ENCODE measurements around the gene CNOT6.
"Not testable (repeated sequence)": the region's sequence is repeated elsewhere in the genome, so short reads cannot be mapped to it uniquely, and the experiment has no call there.

The CNOT6 gene

GRCh38 chr5:180467028-180467975 lies 26.9 kb upstream of the CNOT6 start:
- H3K27me3 ChIP-seq (ENCODE audit: insufficient read depth, low read length): no peaks in the 10 kb centered on the region

GRCh38 chr5:180467989-180468731 lies 26.0 kb upstream of the CNOT6 start:
- Histone ChIP-seq H3K4me1 (ENCODE audit: insufficient read depth, low read length) (no peaks in the 10 kb centered on the region), H3K36me3 (ENCODE audit: insufficient read depth, low read length) (no peaks in the 10 kb centered on the region), H2AFZ (ENCODE audit: low read depth, low read length) (no peak overlapping the region), H3K4me3 (ENCODE audit: low read length) (no peak overlapping the region), H3K9me3 (ENCODE audit: low read length) (peaks cover 6% of the 10 kb centered on the region), H3K27me3 (ENCODE audit: insufficient read depth, low read length) (no peaks in the 10 kb centered on the region)

More at GRCh38 chr5:180467028-180467975, 26.9 kb upstream of the CNOT6 start:
- H2AFZ ChIP-seq (ENCODE audit: low read depth, low read length): no peak overlapping the region
- H3K9me3 ChIP-seq (ENCODE audit: low read length): peaks cover 6% of the 10 kb centered on the region
- H3K4me3 ChIP-seq (ENCODE audit: low read length): no peak overlapping the region
- H3K4me1 ChIP-seq (ENCODE audit: insufficient read depth, low read length): no peaks in the 10 kb centered on the region
- no peaks in the 10 kb centered on the region for H3K36me3 ChIP-seq (ENCODE audit: insufficient read depth, low read length)

GRCh38 chr5:180468732-180469585 lies 25.2 kb upstream of the CNOT6 start:
- Histone ChIP-seq H3K27me3 (ENCODE audit: insufficient read depth, low read length) (no peaks in the 10 kb centered on the region), H3K4me1 (ENCODE audit: insufficient read depth, low read length) (no peaks in the 10 kb centered on the region), H3K4me3 (ENCODE audit: low read length) (no peak overlapping the region), H3K9me3 (ENCODE audit: low read length) (no peaks in the 10 kb centered on the region), H2AFZ (ENCODE audit: low read depth, low read length) (no peak overlapping the region), H3K36me3 (ENCODE audit: insufficient read depth, low read length) (no peaks in the 10 kb centered on the region)

DNA sequence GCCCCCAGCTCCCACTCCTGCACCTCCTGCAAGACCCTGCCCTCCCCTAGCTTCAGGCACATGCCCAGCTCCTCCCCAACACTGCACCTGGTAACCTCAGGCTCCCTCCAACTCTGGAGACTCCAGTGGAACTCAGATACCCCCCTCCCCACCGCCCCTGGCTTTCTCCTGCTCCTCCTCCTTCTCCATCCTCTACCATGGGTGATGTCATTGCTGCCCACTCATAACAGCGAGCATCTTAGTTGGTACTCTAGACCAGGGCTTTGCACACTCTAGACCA lies 24.7 kb upstream of the CNOT6 start:
- H2AFZ ChIP-seq (ENCODE audit: low read depth, low read length): no peak overlapping the region
- H3K4me1 ChIP-seq (ENCODE audit: insufficient read depth, low read length): no peaks in the 10 kb centered on the region
- peaks cover under 1% of the 10 kb centered on the region for H3K27me3 ChIP-seq (ENCODE audit: insufficient read depth, low read length)
- H3K9me3 ChIP-seq (ENCODE audit: low read length): no peaks in the 10 kb centered on the region
- H3K36me3 ChIP-seq (ENCODE audit: insufficient read depth, low read length): no peaks in the 10 kb centered on the region
- no peak overlapping the region for H3K4me3 ChIP-seq (ENCODE audit: low read length)

- H3K27me3 ChIP-seq (ENCODE audit: insufficient read depth, low read length): peaks cover 2% of the 10 kb centered on the region
- no peak overlapping the region for H3K4me3 ChIP-seq (ENCODE audit: low read length)
- H2AFZ ChIP-seq (ENCODE audit: low read depth, low read length): no peak overlapping the region
- no peaks in the 10 kb centered on the region for H3K9me3 ChIP-seq (ENCODE audit: low read length)
- H3K36me3 ChIP-seq (ENCODE audit: insufficient read depth, low read length): no peaks in the 10 kb centered on the region
- H3K4me1 ChIP-seq (ENCODE audit: insufficient read depth, low read length): no peaks in the 10 kb centered on the region
Measured at GRCh38 chr5:180469866-180470265, 24.3 kb upstream of the CNOT6 start.

DNA sequence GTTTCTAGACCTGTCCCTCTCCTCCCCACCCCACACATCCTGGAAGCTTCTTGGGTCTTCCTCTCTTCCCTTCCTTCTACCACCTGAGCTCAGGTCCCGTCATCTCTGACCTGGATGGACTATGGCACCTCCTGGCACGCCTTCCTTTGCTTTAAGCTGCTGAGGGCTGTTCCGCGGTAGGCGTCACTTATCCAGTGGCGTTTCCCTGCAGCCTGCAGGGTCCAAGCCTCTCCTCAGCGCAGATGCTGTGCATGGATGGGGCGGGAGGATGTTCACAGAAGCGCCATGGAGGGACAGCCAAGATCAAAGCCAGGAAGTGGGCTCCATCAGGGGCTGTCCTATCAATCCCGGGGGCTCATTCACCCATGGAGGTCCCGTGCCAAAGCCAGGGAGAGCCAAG lies 23.8 kb upstream of the CNOT6 start:
- Histone ChIP-seq H3K27me3 (ENCODE audit: insufficient read depth, low read length) (peaks cover 2% of the 10 kb centered on the region), H3K36me3 (ENCODE audit: insufficient read depth, low read length) (no peaks in the 10 kb centered on the region), H3K9me3 (ENCODE audit: low read length) (no peaks in the 10 kb centered on the region), H2AFZ (ENCODE audit: low read depth, low read length) (no peak overlapping the region), H3K4me1 (ENCODE audit: insufficient read depth, low read length) (no peaks in the 10 kb centered on the region), H3K4me3 (ENCODE audit: low read length) (no peak overlapping the region)

GRCh38 chr5:180470966-180471582 lies 23.1 kb upstream of the CNOT6 start:
- H3K9me3 ChIP-seq (ENCODE audit: low read length): no peaks in the 10 kb centered on the region
- no peak overlapping the region for H3K4me3 ChIP-seq (ENCODE audit: low read length)
- no peaks in the 10 kb centered on the region for H3K36me3 ChIP-seq (ENCODE audit: insufficient read depth, low read length)
- peaks cover 2% of the 10 kb centered on the region for H3K27me3 ChIP-seq (ENCODE audit: insufficient read depth, low read length)
- H2AFZ ChIP-seq (ENCODE audit: low read depth, low read length): no peak overlapping the region
- no peaks in the 10 kb centered on the region for H3K4me1 ChIP-seq (ENCODE audit: insufficient read depth, low read length)

DNA sequence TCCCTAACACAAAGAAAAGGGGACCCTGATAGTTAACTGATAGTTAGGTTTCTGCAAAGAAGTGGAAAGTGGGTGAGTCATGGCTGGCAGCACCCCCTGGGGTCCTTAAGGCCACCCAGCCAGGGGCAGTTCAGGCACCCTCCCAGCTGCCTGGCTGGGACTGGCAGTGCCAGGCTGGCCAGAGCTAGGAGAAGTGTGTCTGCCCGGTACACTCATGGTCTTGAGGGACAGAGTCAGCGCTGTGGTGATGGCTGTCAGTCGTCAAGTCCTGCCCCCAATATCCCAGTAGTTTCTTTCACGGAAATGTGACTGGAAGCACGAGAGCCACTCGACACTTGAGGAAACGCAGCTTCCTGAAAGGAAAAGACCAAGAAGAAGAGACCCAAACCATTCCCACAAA lies 22.3 kb upstream of the CNOT6 start:
- H3K9me3 ChIP-seq (ENCODE audit: low read length): no peaks in the 10 kb centered on the region

DNA sequence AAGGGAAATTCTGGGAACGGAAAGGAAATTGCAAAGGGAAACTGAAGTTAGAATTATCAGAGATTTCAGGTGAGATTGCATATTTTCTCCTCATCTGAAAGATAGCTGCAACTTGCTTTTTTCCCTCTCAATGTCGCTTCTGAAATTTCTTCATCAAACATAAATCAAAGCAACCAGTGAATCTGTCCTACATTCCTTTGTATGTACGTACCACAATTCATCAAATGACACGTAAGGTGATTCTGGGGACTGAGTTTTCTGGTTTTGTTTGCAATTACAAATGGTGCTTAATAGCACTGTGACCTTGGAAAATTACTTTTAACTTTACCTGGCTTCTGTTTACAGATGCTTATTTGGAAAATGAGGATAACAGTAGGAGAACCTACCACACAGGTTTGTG lies 21.9 kb upstream of the CNOT6 start:
- no peak overlapping the region for H2AFZ ChIP-seq (ENCODE audit: low read depth, low read length)
- H3K27me3 ChIP-seq (ENCODE audit: insufficient read depth, low read length): peaks cover 2% of the 10 kb centered on the region
- H3K4me3 ChIP-seq (ENCODE audit: low read length): no peak overlapping the region
- no peaks in the 10 kb centered on the region for H3K9me3 ChIP-seq (ENCODE audit: low read length)
- no peaks in the 10 kb centered on the region for H3K4me1 ChIP-seq (ENCODE audit: insufficient read depth, low read length)
- H3K36me3 ChIP-seq (ENCODE audit: insufficient read depth, low read length): no peaks in the 10 kb centered on the region

More for the DNA sequence above, 22.3 kb upstream of the CNOT6 start:
- Histone ChIP-seq H3K36me3 (ENCODE audit: insufficient read depth, low read length) (no peaks in the 10 kb centered on the region), H3K27me3 (ENCODE audit: insufficient read depth, low read length) (peaks cover 2% of the 10 kb centered on the region), H3K4me3 (ENCODE audit: low read length) (no peak overlapping the region), H2AFZ (ENCODE audit: low read depth, low read length) (no peak overlapping the region), H3K4me1 (ENCODE audit: insufficient read depth, low read length) (no peaks in the 10 kb centered on the region)

GRCh38 chr5:180473386-180473785 lies 20.8 kb upstream of the CNOT6 start:
- H2AFZ ChIP-seq (ENCODE audit: low read depth, low read length); H3K27me3 ChIP-seq (ENCODE audit: insufficient read depth, low read length); H3K9me3 ChIP-seq (ENCODE audit: low read length); H3K4me1 ChIP-seq (ENCODE audit: insufficient read depth, low read length); H3K36me3 ChIP-seq (ENCODE audit: insufficient read depth, low read length); H3K4me3 ChIP-seq (ENCODE audit: low read length): not testable (repeated sequence)

DNA sequence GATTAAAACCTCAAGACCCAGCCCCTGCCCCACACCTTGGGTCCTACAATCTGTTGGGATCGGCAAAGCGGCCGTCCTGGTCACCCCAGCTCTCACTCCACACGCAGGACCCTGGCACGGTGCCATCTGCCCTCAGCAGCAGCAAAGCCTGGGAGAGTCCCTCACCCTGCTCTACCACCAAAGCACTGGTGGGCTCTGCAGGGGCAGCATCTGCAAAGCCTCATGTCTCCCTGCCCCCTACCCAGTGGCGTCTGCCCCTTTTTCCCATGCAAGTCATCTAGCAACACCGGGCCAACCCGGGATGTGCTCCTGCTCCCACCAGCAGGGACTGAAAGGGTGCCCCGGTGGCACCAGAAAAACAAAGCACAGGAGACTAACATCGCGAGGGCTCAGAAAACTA lies 19.6 kb upstream of the CNOT6 start:
- Histone ChIP-seq H3K4me1 (ENCODE audit: insufficient read depth, low read length) (no peaks in the 10 kb centered on the region), H3K9me3 (ENCODE audit: low read length) (no peaks in the 10 kb centered on the region), H3K27me3 (ENCODE audit: insufficient read depth, low read length) (peaks cover 2% of the 10 kb centered on the region), H2AFZ (ENCODE audit: low read depth, low read length) (no peak overlapping the region), H3K36me3 (ENCODE audit: insufficient read depth, low read length) (no peaks in the 10 kb centered on the region), H3K4me3 (ENCODE audit: low read length) (no peak overlapping the region)

GRCh38 chr5:180475969-180476524 lies 18.1 kb upstream of the CNOT6 start:
- H3K27me3 ChIP-seq (ENCODE audit: insufficient read depth, low read length); H3K36me3 ChIP-seq (ENCODE audit: insufficient read depth, low read length); H3K4me3 ChIP-seq (ENCODE audit: low read length); H3K4me1 ChIP-seq (ENCODE audit: insufficient read depth, low read length); H2AFZ ChIP-seq (ENCODE audit: low read depth, low read length); H3K9me3 ChIP-seq (ENCODE audit: low read length): not testable (repeated sequence)
